H9 (cell line): ENCODE results near the gene NMUR2. TPM values are rescaled to one million over a fixed set of nuclear protein-coding genes. Genes with fewer than 3 reads are reported as not detected.

Experiments used
- DNase-seq: peaks from one replicate; pipeline ENCODE4 v3.0.0-alpha.2; 2017
- H2AFZ ChIP-seq: one replicate; pipeline ENCODE4 v1.6.1; 2013; ENCODE audit warnings: mild to moderate bottlenecking, low read length, control low read depth, moderate library complexity
- H2AK5ac ChIP-seq: 2 replicates; pipeline ENCODE4 v1.6.1; 2013; ENCODE audit warnings: low read length, control low read depth, mixed read lengths; ENCODE audit not compliant: insufficient read length
- H2BK120ac ChIP-seq: one replicate; pipeline ENCODE4 v1.6.1; 2013; ENCODE audit warnings: low read depth, mild to moderate bottlenecking, low read length, control low read depth, inconsistent platforms; ENCODE audit not compliant: poor library complexity, severe bottlenecking
- H2BK12ac ChIP-seq: 2 replicates; pipeline ENCODE4 v1.6.1; 2013; ENCODE audit warnings: low read length, control low read depth, mixed read lengths, low read depth; ENCODE audit not compliant: insufficient read length
- H2BK15ac ChIP-seq: 2 replicates; pipeline ENCODE4 v1.6.1; 2013; ENCODE audit warnings: low read depth, low read length, control low read depth
- H2BK20ac ChIP-seq: one replicate; pipeline ENCODE4 v1.6.1; 2013; ENCODE audit warnings: low read depth, mild to moderate bottlenecking, low read length, control low read depth, inconsistent platforms; ENCODE audit not compliant: poor library complexity, severe bottlenecking
- H2BK5ac ChIP-seq: 2 replicates; pipeline ENCODE4 v1.6.1; 2013; ENCODE audit warnings: low read length, control low read depth, mixed read lengths; ENCODE audit not compliant: insufficient read length
- H3K14ac ChIP-seq: 2 replicates; pipeline ENCODE4 v1.6.1; 2013; ENCODE audit warnings: low read length, control low read depth; ENCODE audit not compliant: insufficient read depth
- H3K18ac ChIP-seq: 2 replicates; pipeline ENCODE4 v1.6.1; 2013; ENCODE audit warnings: low read depth, mild to moderate bottlenecking, mixed read lengths, low read length, control low read depth; ENCODE audit not compliant: insufficient read length
- H3K23ac ChIP-seq: 2 replicates; pipeline ENCODE4 v1.6.1; 2013; ENCODE audit warnings: low read length, control low read depth, mixed read lengths, low read depth; ENCODE audit not compliant: insufficient read length
- H3K23me2 ChIP-seq: 2 replicates; pipeline ENCODE4 v1.6.1; 2013; ENCODE audit warnings: low read depth, mild to moderate bottlenecking, mixed read lengths, low read length, control low read depth; ENCODE audit not compliant: insufficient read length, poor library complexity, severe bottlenecking
- H3K27ac ChIP-seq: 2 replicates; pipeline ENCODE4 v1.5.1; 2013; ENCODE audit warnings: low read length, control low read depth, mixed read lengths, low read depth; ENCODE audit not compliant: insufficient read length
- H3K27me3 ChIP-seq: 2 replicates; pipeline ENCODE4 v1.6.1; 2013; ENCODE audit warnings: low read length, control low read depth, inconsistent platforms; ENCODE audit not compliant: insufficient read depth
- H3K4ac ChIP-seq: 2 replicates; pipeline ENCODE4 v1.6.1; 2013; ENCODE audit warnings: low read depth, mild to moderate bottlenecking, control low read depth, inconsistent platforms, low read length, moderate library complexity
- H3K4me1 ChIP-seq: 2 replicates; pipeline ENCODE4 v1.6.1; 2013; ENCODE audit warnings: low read length, control low read depth, inconsistent platforms; ENCODE audit not compliant: insufficient read depth
- H3K4me2 ChIP-seq: 2 replicates; pipeline ENCODE4 v1.6.1; 2013; ENCODE audit warnings: low read length, control low read depth, mixed read lengths; ENCODE audit not compliant: insufficient read length, insufficient read depth
- H3K56ac ChIP-seq: 2 replicates; pipeline ENCODE4 v1.6.1; 2013; ENCODE audit warnings: low read depth, mild to moderate bottlenecking, mixed read lengths, low read length, control low read depth; ENCODE audit not compliant: insufficient read length
- H3K79me1 ChIP-seq: 2 replicates; pipeline ENCODE4 v1.6.1; 2013; ENCODE audit warnings: low read depth, mild to moderate bottlenecking, moderate library complexity, low read length, control low read depth, inconsistent platforms; ENCODE audit not compliant: insufficient read depth, poor library complexity, severe bottlenecking
- H3K79me2 ChIP-seq: 2 replicates; pipeline ENCODE4 v1.6.1; 2013; ENCODE audit warnings: low read length, control low read depth, inconsistent platforms; ENCODE audit not compliant: insufficient read depth
- H3K9ac ChIP-seq: 2 replicates; pipeline ENCODE4 v1.6.1; 2013; ENCODE audit warnings: low read length, control low read depth, mixed read lengths; ENCODE audit not compliant: insufficient read length; ENCODE audit errors: extremely low read depth
- H3K9me3 ChIP-seq: one replicate; pipeline ENCODE4 v1.6.1; 2013; ENCODE audit warnings: low read depth, low read length, inconsistent platforms; ENCODE audit not compliant: control insufficient read depth
- H3T11ph ChIP-seq: one replicate; pipeline ENCODE4 v1.6.1; 2013; ENCODE audit warnings: mild to moderate bottlenecking, low read length, control low read depth, inconsistent platforms
- H4K20me1 ChIP-seq: one replicate; pipeline ENCODE4 v1.6.1; 2013; ENCODE audit not compliant: control insufficient read depth, insufficient read length, insufficient read depth
- H4K5ac ChIP-seq: 2 replicates; pipeline ENCODE4 v1.6.1; 2013; ENCODE audit warnings: low read depth, mild to moderate bottlenecking, mixed read lengths, low read length, control low read depth; ENCODE audit not compliant: insufficient read length
- H4K8ac ChIP-seq: replicated peaks from 2 replicates; pipeline ENCODE4 v1.6.1; 2013; ENCODE audit warnings: low read length, control low read depth, mixed read lengths, low read depth; ENCODE audit not compliant: insufficient read length
- H4K91ac ChIP-seq: 2 replicates; pipeline ENCODE4 v1.6.1; 2013; ENCODE audit warnings: low read depth, mild to moderate bottlenecking, moderate library complexity, mixed read lengths, low read length, control low read depth; ENCODE audit not compliant: insufficient read length
- H3K27ac Mint-ChIP-seq, 3 experiments: 2 replicates in 2 of 3; 3 replicates in 1 of 3; pipeline ENCODE4 v1.8.0; 2020 to 2021; ENCODE audit warnings: mixed read lengths in 3 of 3, mild to moderate bottlenecking in 1 of 3, moderate library complexity in 1 of 3
- H3K27me3 Mint-ChIP-seq: 2 replicates; pipeline ENCODE4 v1.8.0; 2021; ENCODE audit warnings: low read depth, mild to moderate bottlenecking, moderate library complexity, mixed read lengths
- H3K36me3 Mint-ChIP-seq, 3 experiments: 2 replicates in 2 of 3; 3 replicates in 1 of 3; pipeline ENCODE4 v1.8.0; 2020 to 2021; ENCODE audit warnings: low read depth in 3 of 3, mixed read lengths in 3 of 3; ENCODE audit not compliant: insufficient read depth in 1 of 3
- H3K4me1 Mint-ChIP-seq, 2 experiments: 2 replicates each; pipeline ENCODE4 v1.8.0; 2020; ENCODE audit warnings: mixed read lengths in 2 of 2
- H3K4me3 Mint-ChIP-seq, 2 experiments: 2 replicates in 1 of 2; 3 replicates in 1 of 2; pipeline ENCODE4 v1.8.0; 2020 to 2021; ENCODE audit warnings: mild to moderate bottlenecking in 2 of 2, mixed read lengths in 2 of 2, moderate library complexity in 1 of 2
- H3K9me3 Mint-ChIP-seq, 2 experiments: 2 replicates in 1 of 2; 3 replicates in 1 of 2; pipeline ENCODE4 v1.8.0; 2020; ENCODE audit warnings: mild to moderate bottlenecking in 2 of 2, mixed read lengths in 2 of 2, moderate library complexity in 1 of 2
- CTCF ChIP-seq: fragments of 200-600 bp; sonication (generic); conservative IDR thresholded peaks from 3 replicates; pipeline ENCODE4 v1.8.0; 2021; ENCODE audit warnings: antibody characterized with exemption, mild to moderate bottlenecking
- total RNA-seq: library from RNA; stranded (reverse); gene quantifications from 2 replicates; pipeline ENCODE4 v1.2.1, GENCODE V29; 2021

Gene NMUR2
- total RNA-seq, 1 experiment from 2014 or later, result 0.11 TPM

- H3K27ac ChIP-seq, result no peak overlapping the region
- DNase-seq, result no peak
- no peak for TF ChIP-seq CTCF
- H2AFZ ChIP-seq, result no peak overlapping the region
- H3K4me2 ChIP-seq, result no peak overlapping the region
- H4K20me1 ChIP-seq, result no peaks in the 10 kb centered on the region
- no peaks in the 10 kb centered on the region for H3K79me1 ChIP-seq
- no peak overlapping the region for H3K14ac ChIP-seq
- H3K79me2 ChIP-seq, result no peaks in the 10 kb centered on the region
- Mint-ChIP-seq H3K36me3 (peaks cover 0 to 20% (median 17%) of the 10 kb centered on the region in 3 experiments; a peak in 5 of 7 replicates), H3K4me1 (peaks cover 3 to 8% of the 10 kb centered on the region in 2 experiments), H3K4me3 (no peak overlapping the region), H3K9me3 (peaks cover 13 to 23% of the 10 kb centered on the region in 2 experiments), H3K27ac (no peak overlapping the region), H3K27me3 (peaks cover 2% of the 10 kb centered on the region)
- no peak overlapping the region for H2BK15ac ChIP-seq
- no peak overlapping the region for H3K4ac ChIP-seq
- H3K9me3 ChIP-seq, result no peaks in the 10 kb centered on the region
- H3T11ph ChIP-seq, result no peak overlapping the region
- no peak overlapping the region for H3K56ac ChIP-seq
- H2AK5ac ChIP-seq, result no peak overlapping the region
- no peaks in the 10 kb centered on the region for H3K23me2 ChIP-seq
- H2BK12ac ChIP-seq, result no peak overlapping the region
- no peaks in the 10 kb centered on the region for H3K4me1 ChIP-seq
- no peaks in the 10 kb centered on the region for H3K27me3 ChIP-seq
- no peak overlapping the region for H4K8ac ChIP-seq
- no peak overlapping the region for H4K5ac ChIP-seq
- H3K9ac ChIP-seq, result no peak overlapping the region
- H3K18ac ChIP-seq, result no peak overlapping the region
- H2BK5ac ChIP-seq, result no peak overlapping the region
- no peak overlapping the region for H2BK20ac ChIP-seq
- no peak overlapping the region for H4K91ac ChIP-seq
- no peak overlapping the region for H2BK120ac ChIP-seq
- H3K23ac ChIP-seq, result no peak overlapping the region
These were observed 11.6 kb downstream of the NMUR2 start for GRCh38 chr5:152393441-152393840.
